Left ventricle myocardium inferior (tissue), 1 donor: ENCODE data around the gene LYRM2. TPM values are rescaled to one million over a fixed set of nuclear protein-coding genes. Genes with fewer than 3 reads are reported as not detected.

Source experiments
- DNase-seq: peaks from one replicate; pipeline ENCODE4 v3.0.0-alpha.2; 2020
- H3K27ac ChIP-seq: fragments of 200-600 bp; replicated peaks from 2 replicates; pipeline ENCODE4 v1.8.0; 2021
- H3K27me3 ChIP-seq: fragments of 200-600 bp; 2 replicates; pipeline ENCODE4 v1.8.0; 2021; ENCODE audit warnings: low read depth
- H3K36me3 ChIP-seq: fragments of 200-600 bp; 2 replicates; pipeline ENCODE4 v1.8.0; 2021
- H3K4me1 ChIP-seq: fragments of 200-600 bp; 2 replicates; pipeline ENCODE4 v1.8.0; 2021
- H3K4me3 ChIP-seq: fragments of 200-600 bp; 2 replicates; pipeline ENCODE4 v1.8.0; 2021; ENCODE audit warnings: mild to moderate bottlenecking, moderate library complexity
- H3K9me3 ChIP-seq: fragments of 200-600 bp; replicated peaks from 2 replicates; pipeline ENCODE4 v1.8.0; 2021
- CTCF ChIP-seq: fragments of 200-600 bp; IDR thresholded peaks from 2 replicates; pipeline ENCODE4 v1.8.0; 2021; ENCODE audit warnings: antibody characterized with exemption, mild to moderate bottlenecking, borderline replicate concordance
- intact Hi-C: fragments of 100-400 bp; cut with micrococcal nuclease; formaldehyde crosslinking; loops from one replicate; pipeline ENCODE4 v1.11.0; 2022
- total RNA-seq: library from RNA; stranded (reverse); fragmentation: NEBNext Ultra II Directional; extraction: Animal tissue kit (Norgen Biotek cat#: 25700); gene quantifications from one replicate; pipeline ENCODE4 v1.2.1, GENCODE V29; 2021
- donor health status: DM: no; HTN: yes; CAD: no; lungs with severe emphysema.

LYRM2 gene
- total RNA-seq, 1 donor from 2014 or later = 41.3 TPM

- TF ChIP-seq CTCF = no peak
- no peak for DNase-seq
- H3K27ac ChIP-seq = no peak overlapping the region
- no peaks in the 10 kb centered on the region for H3K27me3 ChIP-seq
- H3K36me3 ChIP-seq = no peaks in the 10 kb centered on the region
- H3K4me1 ChIP-seq = no peaks in the 10 kb centered on the region
- no peaks in the 10 kb centered on the region for H3K9me3 ChIP-seq
- intact Hi-C loops = no loop called here
- no peak overlapping the region for H3K4me3 ChIP-seq
These were observed 120.0 kb downstream of the LYRM2 start for GRCh38 chr6:89518352-89519055.

Other genes with a start within 250 kb of the LYRM2 start
- 123 TPM for gene RRAGD, start 226.5 kb downstream of the LYRM2 start, total RNA-seq
- gene ANKRD6, start 205.6 kb downstream of the LYRM2 start, total RNA-seq = 11.1 TPM
- gene MDN1, start 181.0 kb upstream of the LYRM2 start, total RNA-seq = 22.9 TPM
- gene CASP8AP2, start 191.1 kb upstream of the LYRM2 start, total RNA-seq = 13.2 TPM